SK-N-MC (cell line): ENCODE data around the gene L3MBTL4.

Experiments
- EZH2 ChIP-seq: fragments of 200-600 bp; sonication (generic); IDR thresholded peaks from one replicate; pipeline ENCODE4 v1.6.1; 2017; ENCODE audit warnings: antibody characterized with exemption
- FOXP2 ChIP-seq: optimal IDR thresholded peaks from 2 replicates; pipeline ENCODE3; 2011; ENCODE audit warnings: mild to moderate bottlenecking, moderate library complexity; ENCODE audit not compliant: insufficient read depth; ENCODE audit errors: extremely low read length, control extremely low read depth
- POLR2AphosphoS5 ChIP-seq: IDR thresholded peaks from 2 replicates; pipeline ENCODE4 v1.6.1; 2012; ENCODE audit warnings: mild to moderate bottlenecking, low read depth, low read length, borderline replicate concordance

GRCh38 chr18:6411382-6411781 lies 3.3 kb downstream of the L3MBTL4 start:
- TF ChIP-seq POLR2AphosphoS5: no peak
- no peak for TF ChIP-seq EZH2
- no peak for TF ChIP-seq FOXP2
